Breast epithelium (tissue), 3 donors: Measurements from ENCODE around the gene B3GALT6.

Source experiments
- CTCF ChIP-seq, 3 donors: fragments of 450-650 bp; IDR thresholded peaks; one replicate each; pipeline ENCODE4 v1.5.1; 2016 to 2017; ENCODE audit warnings: antibody characterized with exemption in 3 of 3, mild to moderate bottlenecking in 3 of 3, moderate library complexity in 3 of 3
- POLR2A ChIP-seq: fragments of 450-650 bp; IDR thresholded peaks from one replicate; pipeline ENCODE4 v1.6.1; 2016; ENCODE audit warnings: antibody characterized with exemption, mild to moderate bottlenecking, moderate library complexity
- POLR2AphosphoS5 ChIP-seq, 3 donors: sonication (generic); formaldehyde crosslinking; IDR thresholded peaks; one replicate each; pipeline ENCODE4 v1.6.1; 2017; ENCODE audit warnings: antibody characterized with exemption in 3 of 3

- no peak for TF ChIP-seq CTCF (IDR thresholded peaks at IDR 0.05)
- no peak for TF ChIP-seq POLR2A
- no peak for TF ChIP-seq POLR2AphosphoS5 (IDR thresholded peaks at IDR 0.05)
These were observed 2.3 kb downstream of the B3GALT6 start for GRCh38 chr1:1234180-1234808.
